ENCODE data around the gene TOP2A.

DNA sequence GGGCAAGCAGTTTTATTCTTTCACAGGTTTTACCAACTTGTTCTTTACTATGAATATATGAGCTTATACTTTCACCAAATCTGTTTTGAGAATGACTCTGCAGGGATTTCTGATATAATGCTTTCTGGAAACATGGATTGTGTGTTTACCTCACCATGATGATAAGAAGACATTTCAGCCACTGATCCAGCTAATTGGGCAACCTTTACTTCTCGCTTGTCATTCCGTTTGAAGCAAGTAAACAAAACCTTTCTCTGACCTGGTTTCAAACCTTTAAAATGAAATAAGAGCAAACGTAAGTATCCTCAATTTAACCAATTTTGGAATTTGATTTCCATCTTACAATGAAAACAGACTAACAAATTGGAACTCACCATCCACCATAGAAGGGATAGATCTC, 13.7 kb downstream of the TOP2A start:
- no peak for TF ChIP-seq CTCF (IDR thresholded peaks at IDR 0.05)
- TF ChIP-seq POLR2A (IDR thresholded peaks at IDR 0.05), result no peak
- no peak for TF ChIP-seq POLR2AphosphoS5 (IDR thresholded peaks at IDR 0.05)
